Activated naive CD4-positive, alpha-beta T cell treated with anti-CD3 and anti-CD28 coated beads for 36 hours (primary cell): Measurements from ENCODE around the gene PPCS. TPM values are rescaled to one million over a fixed set of nuclear protein-coding genes. Genes with fewer than 3 reads are reported as not detected.
A peak's percentile ranks its signal among the peaks of the same experiment; 100 is the strongest.
"Not testable (repeated sequence)": the region's sequence is repeated elsewhere in the genome, so short reads cannot be mapped to it uniquely, and the experiment has no call there.

Experiments
- CTCF ChIA-PET: fragments of 350-600 bp; sonication (Branson Sonifier 250); formaldehyde crosslinking; loops from one replicate; lab custom pipeline; 2021; ENCODE audit warnings: antibody characterized with exemption; lab: Charles Lee
- DNase-seq: peaks from one replicate; pipeline ENCODE4 v3.0.0-alpha.2; 2020
- H3K27ac Mint-ChIP-seq: one replicate; pipeline ENCODE4 v1.8.0; 2021; ENCODE audit warnings: mild to moderate bottlenecking, mixed read lengths
- H3K27me3 Mint-ChIP-seq: one replicate; pipeline ENCODE4 v1.8.0; 2021; ENCODE audit warnings: low read depth, mixed read lengths
- H3K36me3 Mint-ChIP-seq: one replicate; pipeline ENCODE4 v1.8.0; 2021; ENCODE audit warnings: low read depth, mixed read lengths
- H3K4me1 Mint-ChIP-seq: one replicate; pipeline ENCODE4 v1.8.0; 2021; ENCODE audit warnings: low read depth, mixed read lengths
- H3K4me3 Mint-ChIP-seq: one replicate; pipeline ENCODE4 v1.8.0; 2021; ENCODE audit warnings: mild to moderate bottlenecking, moderate library complexity, mixed read lengths
- H3K9me3 Mint-ChIP-seq: one replicate; pipeline ENCODE4 v1.8.0; 2021; ENCODE audit warnings: mixed read lengths
- intact Hi-C: fragments of 100-400 bp; cut with micrococcal nuclease; formaldehyde crosslinking; loops from one replicate; pipeline ENCODE4 v1.15.1; 2023
- total RNA-seq, 2 experiments: library from RNA; stranded (reverse); gene quantifications; one replicate each; pipeline ENCODE4 v1.2.3, GENCODE V29; 2021

The PPCS gene
- total RNA-seq, 2 experiments from 2014 or later, result 47.4 to 49.6 TPM

DNA sequence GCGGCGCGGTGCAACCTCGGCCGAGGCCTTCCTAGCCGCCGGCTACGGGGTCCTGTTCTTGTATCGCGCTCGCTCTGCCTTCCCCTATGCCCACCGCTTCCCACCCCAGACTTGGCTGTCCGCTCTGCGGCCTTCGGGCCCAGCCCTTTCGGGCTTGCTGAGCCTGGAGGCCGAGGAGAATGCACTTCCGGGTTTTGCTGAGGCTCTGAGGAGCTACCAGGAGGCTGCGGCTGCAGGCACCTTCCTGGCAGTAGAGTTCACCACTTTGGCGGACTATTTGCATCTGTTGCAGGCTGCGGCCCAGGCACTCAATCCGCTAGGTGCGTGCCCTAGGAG is 379 bp downstream of the PPCS start:
- H3K4me3 Mint-ChIP-seq, result peak overlapping the region; percentile 95
- H3K36me3 Mint-ChIP-seq, result peaks cover 32% of the 10 kb centered on the region

DNA sequence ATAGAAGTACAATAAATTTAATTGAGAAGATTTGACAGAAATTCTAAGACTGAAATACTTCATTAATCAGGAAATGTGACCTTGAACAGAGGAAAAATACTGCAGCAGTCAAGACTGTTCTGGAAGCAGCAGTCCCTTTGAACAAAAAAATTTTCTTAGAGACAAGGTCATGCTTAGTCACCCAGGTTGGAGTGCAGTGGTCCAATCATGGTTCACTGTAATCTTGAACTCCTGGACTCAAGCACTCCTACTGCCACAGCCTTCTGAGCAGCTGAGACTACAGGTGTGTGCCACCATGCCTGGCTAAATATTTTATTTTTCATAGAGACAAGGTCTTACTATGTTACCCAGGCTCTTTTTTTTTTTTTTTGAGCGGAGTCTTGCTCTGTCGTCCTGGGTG is 4.9 kb downstream of the PPCS start:
- peaks cover 42% of the 10 kb centered on the region for H3K4me1 Mint-ChIP-seq
- H3K4me3 Mint-ChIP-seq, result no peak overlapping the region
- CTCF ChIA-PET, result no interaction called here
- no peaks in the 10 kb centered on the region for H3K27me3 Mint-ChIP-seq
- no peak for DNase-seq
- no peak overlapping the region for H3K27ac Mint-ChIP-seq
- intact Hi-C loops, result loop anchor here (5.0 to 10.0 kb wide), 2 partner anchors 356 to 384 kb away; partner anchors contain the start of genes ERMAP, SVBP and ZNF691
- H3K36me3 Mint-ChIP-seq, result peaks cover 30% of the 10 kb centered on the region
- no peaks in the 10 kb centered on the region for H3K9me3 Mint-ChIP-seq

More for the DNA sequence above, 379 bp downstream of the PPCS start:
- peak overlapping the region; percentile 94 for H3K27ac Mint-ChIP-seq
- H3K4me1 Mint-ChIP-seq, result peaks cover 24% of the 10 kb centered on the region
- DNase-seq, result peak; percentile 69
- intact Hi-C loops, result loop anchor here (1.0 to 10.0 kb wide), 6 partner anchors 64 to 1762 kb away; partner anchors contain the start of genes C1orf50, FOXJ3, NFYC and P3H1
- no peaks in the 10 kb centered on the region for H3K27me3 Mint-ChIP-seq
- CTCF ChIA-PET, result interaction anchor here (1.2 to 1.3 kb wide), 2 partner anchors 118 to 284 kb away, joined by 4 to 5 read pairs; no protein-coding TSS in a partner anchor
- H3K9me3 Mint-ChIP-seq, result no peaks in the 10 kb centered on the region

DNA sequence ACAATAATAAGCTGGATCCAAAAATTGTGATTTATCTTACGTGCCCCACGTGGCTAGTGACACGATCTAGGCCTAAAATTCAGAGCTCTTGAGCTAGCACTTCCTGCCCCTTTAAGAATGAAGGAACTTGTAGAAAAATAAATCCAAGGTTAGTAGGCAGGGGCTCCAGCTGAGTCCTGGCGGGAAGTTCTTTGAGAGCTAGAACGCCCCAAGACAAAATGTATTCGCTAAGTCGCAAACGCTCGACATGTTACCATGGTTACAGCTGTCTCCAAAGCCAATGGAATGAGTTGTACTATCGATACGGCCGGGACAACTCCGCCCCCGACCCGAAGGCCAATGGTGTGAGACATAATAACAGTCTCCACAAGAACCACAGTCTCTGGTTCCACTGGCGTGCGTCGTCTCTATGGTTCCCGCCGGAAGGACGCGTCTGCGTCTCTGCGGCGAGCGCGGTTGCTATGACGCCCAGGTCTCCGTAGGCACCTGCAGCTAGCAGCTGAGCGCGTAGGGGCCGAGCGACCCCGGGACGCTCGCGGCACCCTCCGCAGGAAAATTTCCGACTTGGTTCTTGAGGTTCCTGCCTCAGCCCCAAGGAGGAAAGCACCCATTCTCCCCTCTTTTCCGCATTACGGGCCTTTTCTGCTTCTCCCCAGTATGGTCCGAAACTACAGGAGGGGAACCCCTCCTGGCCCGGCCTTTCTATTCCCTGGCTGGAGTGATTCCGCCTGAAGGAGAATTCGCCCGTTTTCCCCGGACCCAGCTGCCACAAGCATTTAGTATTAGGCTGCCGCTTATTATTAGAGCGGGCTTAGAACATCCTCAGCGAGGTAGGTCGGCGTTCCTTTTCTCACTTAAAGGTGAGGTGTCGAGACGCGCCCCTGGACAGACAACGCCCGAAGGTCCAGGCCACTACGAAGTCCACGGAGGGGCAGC is 6.8 kb downstream of the PPCS start, which contains the start of gene CCDC30:
TSS of gene CCDC30 (plus strand) at position 459 of the 936 bp plus-strand sequence. CDS start 17,266 bp downstream, outside the sequence.
- CTCF ChIA-PET, result interaction anchor here (1.4 kb wide), 1 partner anchor 289 kb away, joined by 5 read pairs; no protein-coding TSS in a partner anchor
- peak within 1 kb of the TSS; percentile 34 for H3K27ac Mint-ChIP-seq

DNA sequence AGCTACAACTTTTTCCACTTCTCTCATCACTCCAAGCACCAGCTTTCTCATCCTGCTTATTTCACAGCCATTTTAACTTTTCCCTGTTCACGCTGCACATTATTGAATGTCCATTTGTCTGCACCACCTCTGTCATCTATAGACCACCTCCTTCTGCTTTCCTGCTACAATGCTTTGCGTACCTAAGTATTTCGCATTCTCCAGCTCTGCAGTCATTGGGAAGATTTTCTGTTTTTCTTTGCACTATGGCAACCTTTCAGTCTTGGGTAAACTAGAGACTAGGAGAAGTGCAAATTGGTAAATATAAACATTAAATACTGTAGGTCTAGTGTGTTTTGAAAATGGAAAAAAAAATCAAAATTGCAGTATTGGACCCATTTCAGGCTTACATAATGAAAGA is 7.6 kb downstream of the PPCS start:
- Mint-ChIP-seq H3K27me3 (no peaks in the 10 kb centered on the region), H3K36me3 (peaks cover 13% of the 10 kb centered on the region), H3K27ac (no peak overlapping the region), H3K4me3 (peak overlapping the region; percentile 77), H3K9me3 (no peaks in the 10 kb centered on the region), H3K4me1 (peaks cover 26% of the 10 kb centered on the region)
- DNase-seq, result no peak
- CTCF ChIA-PET, result no interaction called here
- intact Hi-C loops, result loop anchor here (2.0 to 10.0 kb wide), 3 partner anchors 219 to 381 kb away; partner anchors contain the start of genes ERMAP, SVBP, YBX1 and ZNF691

More for the DNA sequence above, 6.8 kb downstream of the PPCS start, which contains the start of gene CCDC30:
- H3K4me3 Mint-ChIP-seq, result peak within 1 kb of the TSS; percentile 77
- H3K4me1 Mint-ChIP-seq, result peaks cover 32% of the 10 kb centered on the region
- intact Hi-C loops, result loop anchor here (2.0 to 10.0 kb wide), 3 partner anchors 220 to 382 kb away; partner anchors contain the start of genes ERMAP, SVBP, YBX1 and ZNF691
- peaks cover 18% of the 10 kb centered on the region for H3K36me3 Mint-ChIP-seq
- no peaks in the 10 kb centered on the region for H3K27me3 Mint-ChIP-seq
- no peaks in the 10 kb centered on the region for H3K9me3 Mint-ChIP-seq
- peak; percentile 97 for DNase-seq

DNA sequence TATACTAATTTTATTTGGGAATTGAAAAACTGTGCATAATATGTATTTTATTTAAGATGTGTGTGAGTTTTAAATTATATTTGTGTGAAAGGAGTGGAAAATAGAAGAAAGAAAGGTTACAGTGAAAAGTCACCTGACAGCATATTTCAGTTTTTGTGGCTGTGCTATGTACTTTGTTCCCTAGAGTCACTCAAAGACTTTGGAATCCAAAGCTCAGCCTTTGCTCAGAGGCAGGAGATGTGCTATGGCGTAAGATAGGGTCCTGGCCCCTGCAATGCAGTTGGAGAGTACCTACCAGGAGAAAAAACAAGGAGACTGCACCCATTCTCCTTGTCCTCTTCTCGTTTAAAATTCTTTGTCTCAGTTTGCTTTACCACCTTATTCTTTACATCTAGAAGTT is 9.7 kb downstream of the PPCS start:
- Mint-ChIP-seq H3K27ac (no peak overlapping the region), H3K36me3 (no peaks in the 10 kb centered on the region), H3K4me1 (peaks cover 21% of the 10 kb centered on the region), H3K9me3 (no peaks in the 10 kb centered on the region), H3K27me3 (no peaks in the 10 kb centered on the region), H3K4me3 (no peak overlapping the region)
- DNase-seq, result no peak
- intact Hi-C loops, result loop anchor here (10.0 kb wide), 1 partner anchor 379 kb away; the partner anchor contains the start of gene ZNF691
- CTCF ChIA-PET, result no interaction called here

DNA sequence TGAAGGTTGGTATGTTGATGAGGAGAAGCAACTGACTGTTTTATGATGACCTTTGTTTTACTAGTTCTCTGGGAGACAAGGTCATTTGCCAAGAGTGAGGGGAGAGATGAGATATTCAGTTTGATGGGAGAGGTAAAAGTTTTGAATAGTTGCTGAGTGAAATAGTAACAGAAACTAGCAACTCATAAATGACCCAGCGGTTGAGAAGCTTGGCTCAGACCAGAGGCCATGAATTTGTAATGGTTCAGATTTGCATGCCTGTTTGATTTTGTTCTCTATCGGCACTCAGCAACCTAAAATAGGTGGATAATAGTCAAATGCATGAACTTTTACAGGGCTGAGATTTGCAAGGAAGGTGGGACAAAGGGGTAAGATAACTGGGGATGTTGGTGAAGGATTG is 13.4 kb downstream of the PPCS start:
- no peaks in the 10 kb centered on the region for H3K9me3 Mint-ChIP-seq
- no peak overlapping the region for H3K27ac Mint-ChIP-seq
- H3K36me3 Mint-ChIP-seq, result peaks cover 2% of the 10 kb centered on the region
- no peaks in the 10 kb centered on the region for H3K4me1 Mint-ChIP-seq
- no peak overlapping the region for H3K4me3 Mint-ChIP-seq
- CTCF ChIA-PET, result no interaction called here
- no peak for DNase-seq
- intact Hi-C loops, result loop anchor here (10.0 kb wide), 1 partner anchor 375 kb away; the partner anchor contains the start of gene ZNF691
- no peaks in the 10 kb centered on the region for H3K27me3 Mint-ChIP-seq

DNA sequence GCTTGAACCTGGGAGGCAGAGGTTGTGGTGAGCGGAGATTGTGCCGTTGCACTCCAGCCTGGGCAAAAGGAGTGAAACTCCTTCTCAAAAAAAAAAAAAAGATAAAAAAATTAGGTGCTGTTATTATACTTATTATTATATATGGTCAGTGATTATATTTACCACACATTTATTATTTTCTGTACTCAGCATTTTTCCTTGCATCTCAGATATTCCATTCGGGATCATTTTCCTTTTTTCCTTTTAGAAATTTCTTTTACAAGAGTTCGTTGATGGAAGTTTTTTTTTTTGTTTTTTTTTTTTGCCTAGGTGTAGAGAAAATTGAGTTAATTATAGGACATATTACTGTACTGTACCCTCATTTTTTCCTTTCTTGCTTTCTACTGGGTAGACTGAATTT is 20.3 kb downstream of the PPCS start:
- no peaks in the 10 kb centered on the region for H3K9me3 Mint-ChIP-seq
- intact Hi-C loops, result no loop called here
- DNase-seq, result no peak
- H3K4me1 Mint-ChIP-seq, result peaks cover 4% of the 10 kb centered on the region
- H3K27ac Mint-ChIP-seq, result no peak overlapping the region
- CTCF ChIA-PET, result no interaction called here
- peaks cover 2% of the 10 kb centered on the region for H3K36me3 Mint-ChIP-seq
- no peak overlapping the region for H3K4me3 Mint-ChIP-seq
- H3K27me3 Mint-ChIP-seq, result no peaks in the 10 kb centered on the region

DNA sequence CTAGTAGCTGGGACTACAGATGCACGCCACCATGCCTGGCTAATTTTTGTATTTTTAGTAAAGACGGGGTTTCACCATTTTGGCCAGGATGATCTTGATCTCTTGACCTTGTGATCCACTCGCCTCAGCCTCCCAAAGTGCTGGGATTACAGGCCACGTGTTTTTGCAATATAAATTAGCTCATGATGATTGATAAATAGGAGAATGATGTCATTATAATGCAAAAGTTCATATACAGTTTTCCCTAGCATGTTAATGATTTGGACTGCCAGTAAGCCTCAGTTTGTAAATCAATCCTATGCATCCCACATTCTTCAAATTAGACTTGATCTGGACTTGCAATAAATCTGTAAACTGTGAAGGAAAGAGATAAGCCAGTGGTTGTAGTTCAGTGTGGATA is 21.0 kb downstream of the PPCS start:
- H3K9me3 Mint-ChIP-seq, H3K4me3 Mint-ChIP-seq, H3K27ac Mint-ChIP-seq, CTCF ChIA-PET, intact Hi-C loops, H3K4me1 Mint-ChIP-seq, DNase-seq, H3K27me3 Mint-ChIP-seq, H3K36me3 Mint-ChIP-seq: not testable (repeated sequence)

DNA sequence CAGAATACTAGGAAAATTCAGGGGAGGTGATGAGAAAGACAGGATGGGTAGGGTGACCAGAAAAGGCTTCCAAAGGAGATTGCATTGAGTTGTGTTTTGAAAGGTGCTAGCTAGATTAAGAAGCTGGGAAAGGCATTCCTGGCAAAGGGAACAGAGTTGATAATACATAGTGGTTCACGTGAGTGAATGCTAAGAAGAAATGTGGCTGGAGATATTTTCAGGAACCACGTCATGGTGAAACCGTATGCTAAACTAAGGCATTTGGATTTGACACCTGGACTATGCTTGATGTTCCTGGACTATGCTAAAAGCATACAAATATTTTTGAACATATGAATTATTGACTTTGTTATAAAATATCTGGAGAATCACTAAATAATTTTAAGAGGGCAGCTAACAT is 21.4 kb downstream of the PPCS start:
- H3K4me3 Mint-ChIP-seq, result no peak overlapping the region
- DNase-seq, result no peak
- H3K9me3 Mint-ChIP-seq, result no peaks in the 10 kb centered on the region
- H3K36me3 Mint-ChIP-seq, result peaks cover 4% of the 10 kb centered on the region
- no peaks in the 10 kb centered on the region for H3K27me3 Mint-ChIP-seq
- no peak overlapping the region for H3K27ac Mint-ChIP-seq
- intact Hi-C loops, result no loop called here
- H3K4me1 Mint-ChIP-seq, result peaks cover 4% of the 10 kb centered on the region
- CTCF ChIA-PET, result interaction anchor here (0.6 kb wide), 1 partner anchor 75 kb away, joined by 4 read pairs; no protein-coding TSS in a partner anchor

DNA sequence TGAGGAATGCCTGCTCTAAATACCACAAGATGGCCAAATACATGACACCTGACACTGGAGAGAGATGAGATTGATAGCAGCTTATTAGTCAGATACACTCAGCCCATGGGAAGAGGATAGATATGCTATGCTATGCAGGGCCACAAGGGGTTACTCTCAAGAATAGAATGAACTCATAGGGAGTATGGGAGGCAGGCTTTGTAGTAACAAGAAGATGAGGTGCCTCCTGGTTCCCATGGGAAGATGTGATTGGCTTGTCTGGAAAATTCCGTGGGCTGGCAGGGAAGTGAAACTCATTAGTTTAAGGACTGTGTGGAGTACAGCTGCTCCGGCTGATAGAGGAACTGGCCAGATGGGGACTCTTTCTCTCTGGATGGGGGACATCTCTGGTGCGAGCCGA is 23.3 kb downstream of the PPCS start:
- Mint-ChIP-seq H3K9me3 (no peaks in the 10 kb centered on the region), H3K4me3 (no peak overlapping the region), H3K36me3 (peaks cover 3% of the 10 kb centered on the region), H3K27me3 (no peaks in the 10 kb centered on the region), H3K27ac (no peak overlapping the region), H3K4me1 (peaks cover 4% of the 10 kb centered on the region)
- DNase-seq, result no peak
- CTCF ChIA-PET, result no interaction called here
- intact Hi-C loops, result no loop called here

DNA sequence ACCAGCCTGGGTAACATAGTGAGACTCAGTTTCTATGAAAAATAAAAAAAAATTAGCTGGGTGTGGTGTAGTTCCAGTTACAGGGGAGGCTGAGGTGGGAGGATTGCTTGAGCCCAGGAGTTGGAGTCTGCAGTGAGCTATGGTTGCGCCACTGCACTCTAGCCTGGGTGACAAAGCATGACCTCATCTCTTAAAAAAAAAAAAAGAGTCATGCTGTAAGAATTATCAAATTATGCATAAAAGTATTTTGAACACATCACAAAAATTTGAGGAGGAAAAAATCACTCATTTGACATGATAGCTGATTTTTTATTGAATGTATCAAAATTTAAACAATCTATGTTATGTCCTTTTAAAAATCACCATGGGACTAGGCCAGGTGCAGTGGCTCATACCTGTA is 24.6 kb downstream of the PPCS start:
- DNase-seq, result no peak
- intact Hi-C loops, result no loop called here
- Mint-ChIP-seq H3K4me1 (no peaks in the 10 kb centered on the region), H3K27me3 (no peaks in the 10 kb centered on the region), H3K36me3 (peaks cover 3% of the 10 kb centered on the region), H3K4me3 (no peak overlapping the region), H3K27ac (no peak overlapping the region), H3K9me3 (no peaks in the 10 kb centered on the region)
- CTCF ChIA-PET, result interaction anchor here (0.6 to 0.7 kb wide), 2 partner anchors 54 to 205 kb away, joined by 3 read pairs; no protein-coding TSS in a partner anchor

DNA sequence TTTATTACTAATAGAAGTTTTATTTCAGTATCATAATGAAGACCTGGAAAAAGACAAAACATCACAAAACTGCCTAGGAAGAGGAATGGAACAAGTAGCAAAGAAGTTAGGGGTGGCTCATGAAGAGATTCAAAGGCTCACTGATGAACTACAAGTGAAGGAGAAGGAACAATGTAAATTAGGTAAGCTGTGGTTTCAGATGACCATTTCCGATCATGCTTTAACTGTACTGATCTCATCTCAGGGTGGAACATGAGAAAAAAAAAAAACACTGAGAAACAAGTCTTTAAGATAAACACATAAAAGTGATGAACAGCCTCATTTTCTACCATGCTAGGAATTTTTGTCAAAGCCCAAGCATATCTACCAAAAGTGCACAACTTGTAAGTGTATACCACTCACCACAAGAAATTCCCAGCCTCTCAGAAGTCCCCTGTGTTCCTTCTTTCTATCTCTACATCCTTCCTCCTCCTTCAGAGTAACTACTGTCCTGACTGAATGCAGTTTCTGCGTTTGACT is 26.4 kb downstream of the PPCS start:
- H3K4me1 Mint-ChIP-seq, result no peaks in the 10 kb centered on the region
- peaks cover 3% of the 10 kb centered on the region for H3K36me3 Mint-ChIP-seq
- H3K4me3 Mint-ChIP-seq, result no peak overlapping the region
- no peaks in the 10 kb centered on the region for H3K27me3 Mint-ChIP-seq
- intact Hi-C loops, result no loop called here
- no peaks in the 10 kb centered on the region for H3K9me3 Mint-ChIP-seq
- H3K27ac Mint-ChIP-seq, result no peak overlapping the region
- CTCF ChIA-PET, result no interaction called here
- DNase-seq, result no peak
